K562 (cell line): ENCODE results near the gene CCDC174. TPM values are rescaled to one million over a fixed set of nuclear protein-coding genes. Genes with fewer than 3 reads are reported as not detected.

Source experiments
- ATAC-seq: fragments of 200-7000 bp; cut with Tn5 transposase; 3 replicates; pipeline ENCODE4 v1.9.1; 2020; ENCODE audit warnings: moderate library complexity
- BruUV-seq: library from RNA; stranded (reverse); fragments of 400-500 nt; replicated peaks from 2 replicates; lab custom pipeline; 2021; lab: Mats Ljungman, UMichigan
- CTCF ChIA-PET: fragments of 300-600 bp; formaldehyde crosslinking; extraction: SDS; loops from one replicate; lab custom pipeline; 2021; ENCODE audit warnings: low intra/inter-chr PET ratio; lab: Yijun Ruan, JAX
- POLR2A ChIA-PET: fragments of 300-600, 350-650 bp; sonication (Branson Sonifier 250); formaldehyde crosslinking; extraction: SDS; loops from one replicate; lab custom pipeline; 2021; ENCODE audit warnings: antibody characterized with exemption, inconsistent platforms; lab: Yijun Ruan, JAX
- DNase-seq, 4 experiments: peaks; one replicate each; pipeline versions ENCODE4 v3.0.0 to v3.0.0-alpha.2; 2011 to 2018; ENCODE audit warnings: low spot score in 3 of 4, mixed read lengths in 3 of 4; ENCODE audit errors: extremely low read depth in 1 of 4
- FAIRE-seq: peaks from 2 replicates; lab custom pipeline; 2011; peaks lifted over from hg19 to GRCh38; lab: Jason Lieb, UNC
- H2AFZ ChIP-seq: 2 replicates; pipeline ENCODE4 v1.6.0; 2011; ENCODE audit warnings: low read depth, low read length, control low read depth, inconsistent platforms
- H3K27ac ChIP-seq: fragments of 200-600 bp; 3 replicates; pipeline ENCODE4 v1.8.0; 2011; ENCODE audit warnings: low read depth, mild to moderate bottlenecking, control low read depth, inconsistent platforms, low read length, moderate library complexity, mixed read lengths; ENCODE audit errors: extremely low read depth
- H3K27me3 ChIP-seq, 2 experiments: fragments of 300-600 bp in 1 of 2; 2 replicates in 1 of 2; 3 replicates in 1 of 2; pipeline versions ENCODE4 v1.6.0 to v1.8.0; 2011; ENCODE audit warnings: inconsistent platforms in 2 of 2, low read length in 2 of 2, mild to moderate bottlenecking in 1 of 2, mixed read lengths in 1 of 2, moderate library complexity in 1 of 2; ENCODE audit not compliant: control insufficient read depth in 2 of 2, insufficient read depth in 2 of 2
- H3K36me3 ChIP-seq: fragments of 300-600 bp; 3 replicates; pipeline ENCODE4 v1.8.0; 2011; ENCODE audit warnings: mild to moderate bottlenecking, low read length, inconsistent platforms; ENCODE audit not compliant: control insufficient read depth, insufficient read depth
- H3K4me1 ChIP-seq, 2 experiments: fragments of 200-600 bp in 1 of 2; replicated peaks in 1 of 2; 2 replicates in 1 of 2; 3 replicates in 1 of 2; pipeline versions ENCODE4 v1.5.1 to v1.8.0; 2011; ENCODE audit warnings: inconsistent platforms in 2 of 2, low read length in 2 of 2, mild to moderate bottlenecking in 1 of 2, mixed read lengths in 1 of 2, moderate library complexity in 1 of 2; ENCODE audit not compliant: control insufficient read depth in 2 of 2, insufficient read depth in 2 of 2
- H3K4me2 ChIP-seq: 2 replicates; pipeline ENCODE4 v1.6.1; 2011; ENCODE audit warnings: low read length, control low read depth, inconsistent platforms, mixed read lengths; ENCODE audit not compliant: insufficient read depth
- H3K4me3 ChIP-seq: fragments of 200-600 bp; sonication (generic), shearing (Covaris generic); 2 replicates; pipeline ENCODE4 v1.5.1; 2016; ENCODE audit warnings: control low read depth, inconsistent platforms
- H3K79me2 ChIP-seq: fragments of 200-600 bp; 3 replicates; pipeline ENCODE4 v1.8.0; 2011; ENCODE audit warnings: low read length, inconsistent platforms; ENCODE audit not compliant: control insufficient read depth, insufficient read depth
- H3K9ac ChIP-seq, 2 experiments: 2 replicates each; pipeline versions ENCODE4 v1.6.0 to v1.6.1; 2011; ENCODE audit warnings: low read depth in 2 of 2, low read length in 2 of 2, control low read depth in 1 of 2, inconsistent platforms in 1 of 2, mild to moderate bottlenecking in 1 of 2, mixed read lengths in 1 of 2; ENCODE audit not compliant: insufficient read depth in 1 of 2
- H3K9me1 ChIP-seq: one replicate; pipeline ENCODE4 v1.6.0; 2011; ENCODE audit warnings: inconsistent platforms, mild to moderate bottlenecking, low read length, moderate library complexity; ENCODE audit not compliant: control insufficient read depth, insufficient read depth
- H3K9me3 ChIP-seq: replicated peaks from 2 replicates; pipeline ENCODE4 v1.5.1; 2011; ENCODE audit warnings: low read depth, low read length, inconsistent platforms; ENCODE audit not compliant: control insufficient read depth, insufficient read depth
- H4K20me1 ChIP-seq: replicated peaks from 2 replicates; pipeline ENCODE4 v1.6.1; 2011; ENCODE audit warnings: low read length, inconsistent platforms, mixed read lengths; ENCODE audit not compliant: control insufficient read depth, insufficient read depth
- BHLHE40 ChIP-seq: IDR thresholded peaks from 2 replicates; pipeline ENCODE4 v1.6.1; 2011; ENCODE audit warnings: low read length, improper control_type of control experiment
- HDAC3 ChIP-seq: fragments of 450-650 bp; IDR thresholded peaks from 2 replicates; pipeline ENCODE4 v1.6.1; 2018; ENCODE audit warnings: borderline replicate concordance, mild to moderate bottlenecking, moderate library complexity; ENCODE audit not compliant: partially characterized antibody
- HSF4 ChIP-seq: fragments of 250-450 bp; sonication (Bioruptor Pico); IDR thresholded peaks from 2 replicates; pipeline ENCODE4 v2.1.2; 2022; ENCODE audit warnings: mild to moderate bottlenecking, moderate library complexity, borderline replicate concordance
- KDM2B ChIP-seq: fragments of 250-450 bp; sonication (Bioruptor Pico); IDR thresholded peaks from 2 replicates; pipeline ENCODE4 v1.8.0; 2021; ENCODE audit warnings: mild to moderate bottlenecking, moderate library complexity
- TEAD1 ChIP-seq, 2 experiments: fragments of 450-650 bp in 1 of 2; sonication (generic) in 1 of 2; formaldehyde crosslinking; IDR thresholded peaks; 2 replicates each; pipeline versions ENCODE4 v1.4.0 to v1.8.0; 2020 to 2022; ENCODE audit warnings: mild to moderate bottlenecking in 2 of 2, missing genetic modification reagents in 1 of 2
- ZNF507 ChIP-seq: conservative IDR thresholded peaks from 2 replicates; pipeline ENCODE4 v1.6.1; 2017; ENCODE audit warnings: missing genetic modification characterization, missing compliant biosample characterization
- ZNF644 ChIP-seq: fragments of 200-800 bp; sonication (Bioruptor generic); IDR thresholded peaks from 2 replicates; pipeline ENCODE4 v1.6.1; 2016; ENCODE audit warnings: low read depth, missing genetic modification characterization, missing compliant biosample characterization
- WGBS: fragments of 100-300 bp; shearing (Covaris generic); methylation state at CpG from one replicate; pipeline ENCODE4 v1.1.6; 2016; ENCODE audit warnings: low coverage, mixed read lengths; ENCODE audit not compliant: insufficient coverage; ENCODE audit errors: missing lambda C conversion rate; 5-methylcytosine and 5-hydroxymethylcytosine counted together
- in situ Hi-C: fragments of 300-500 bp; cut with MboI; formaldehyde crosslinking; loops from 4 replicates; pipeline ENCODE4 v1.15.0; 2018; ENCODE audit warnings: inconsistent platforms, mixed read lengths
- intact Hi-C: fragments of 100-400 bp; cut with micrococcal nuclease; formaldehyde crosslinking; loops from 2 replicates; pipeline ENCODE4 v1.14.2; 2022
- polyA plus RNA-seq, 8 experiments: library from polyadenylated mRNA; depleted of rRNA in 4 of 8; stranded (reverse) in 5 of 8; unstranded in 3 of 8; fragments of >200 nt; fragmentation: Nextera tagmentation in 2 of 8; fragmentation: Illumina TruSeq in 1 of 8; extraction: Ambion mirVana in 2 of 8; extraction: Trizol in 1 of 8; gene quantifications; 2 replicates each; pipeline versions ENCODE4 v1.2.1 to v1.2.3, GENCODE V29; 2011 to 2014; ENCODE audit warnings: inconsistent platforms in 1 of 8, missing spikeins in 1 of 8
- total RNA-seq, 7 experiments: library from RNA; depleted of rRNA in 6 of 7; stranded (reverse); fragments of >200 nt in 6 of 7; fragmentation: Illumina TruSeq in 2 of 7; extraction: Trizol in 2 of 7; gene quantifications; 2 replicates each; pipeline versions ENCODE4 v1.2.1 to v1.2.3, GENCODE V29; 2011 to 2021; ENCODE audit warnings: low replicate concordance in 1 of 7

The CCDC174 gene
- total and polyA plus RNA-seq, 9 of the 15 experiments (the other 6 are each of a cell fraction or from before 2014, with no cell fraction given), result 7.4 to 41.0 (median 28.5) TPM

GRCh38 chr3:14616606-14617507 lies 34.7 kb upstream of the CCDC174 start:
- intact Hi-C loops, result no loop called here
- H2AFZ ChIP-seq, result no peak overlapping the region
- H3K9me1 ChIP-seq, result no peaks in the 10 kb centered on the region
- H3K4me3 ChIP-seq, result no peak overlapping the region
- TF ChIP-seq ZNF644 (tag), result no peak
- TF ChIP-seq HDAC3, result no peak
- TF ChIP-seq HSF4, result no peak
- TF ChIP-seq KDM2B, result no peak
- TF ChIP-seq ZNF507, result no peak
- TF ChIP-seq BHLHE40, result no peak
- TF ChIP-seq TEAD1 (CRISPR knock-in tag; IDR thresholded peaks at IDR 0.05), result no peak
- H3K27ac ChIP-seq, result no peak overlapping the region
- no peak overlapping the region for H3K4me2 ChIP-seq
- no peak overlapping the region for H3K9ac ChIP-seq
- ChIA-PET CTCF (no interaction called here), POLR2A (interaction anchor here (0.6 to 2.0 kb wide), 6 partner anchors 9 to 326 kb away, joined by 3 to 8 read pairs (median 4); partner anchors contain the start of gene CCDC174)
- no peaks in the 10 kb centered on the region for H3K9me3 ChIP-seq
- 3% methylated on average over 10 of the region's 10 CpGs for WGBS
- no peak for DNase-seq
- H3K4me1 ChIP-seq, result 0 out of 5 replicates have a peak, but pooled peaks cover 0 to 1% of the 10 kb centered on the region in 2 experiments
- no peaks in the 10 kb centered on the region for H3K36me3 ChIP-seq
- no TSS peak for BruUV-seq
- H3K27me3 ChIP-seq, result peaks cover 14 to 42% of the 10 kb centered on the region in 2 experiments
- FAIRE-seq, result peak; percentile 60
- ATAC-seq, result peak; percentile 41
- in situ Hi-C loops, result no loop called here
- H4K20me1 ChIP-seq, result no peaks in the 10 kb centered on the region
- H3K79me2 ChIP-seq, result no peaks in the 10 kb centered on the region
